ENCODE data around the gene CFAP69.

CFAP69 gene, protein sequence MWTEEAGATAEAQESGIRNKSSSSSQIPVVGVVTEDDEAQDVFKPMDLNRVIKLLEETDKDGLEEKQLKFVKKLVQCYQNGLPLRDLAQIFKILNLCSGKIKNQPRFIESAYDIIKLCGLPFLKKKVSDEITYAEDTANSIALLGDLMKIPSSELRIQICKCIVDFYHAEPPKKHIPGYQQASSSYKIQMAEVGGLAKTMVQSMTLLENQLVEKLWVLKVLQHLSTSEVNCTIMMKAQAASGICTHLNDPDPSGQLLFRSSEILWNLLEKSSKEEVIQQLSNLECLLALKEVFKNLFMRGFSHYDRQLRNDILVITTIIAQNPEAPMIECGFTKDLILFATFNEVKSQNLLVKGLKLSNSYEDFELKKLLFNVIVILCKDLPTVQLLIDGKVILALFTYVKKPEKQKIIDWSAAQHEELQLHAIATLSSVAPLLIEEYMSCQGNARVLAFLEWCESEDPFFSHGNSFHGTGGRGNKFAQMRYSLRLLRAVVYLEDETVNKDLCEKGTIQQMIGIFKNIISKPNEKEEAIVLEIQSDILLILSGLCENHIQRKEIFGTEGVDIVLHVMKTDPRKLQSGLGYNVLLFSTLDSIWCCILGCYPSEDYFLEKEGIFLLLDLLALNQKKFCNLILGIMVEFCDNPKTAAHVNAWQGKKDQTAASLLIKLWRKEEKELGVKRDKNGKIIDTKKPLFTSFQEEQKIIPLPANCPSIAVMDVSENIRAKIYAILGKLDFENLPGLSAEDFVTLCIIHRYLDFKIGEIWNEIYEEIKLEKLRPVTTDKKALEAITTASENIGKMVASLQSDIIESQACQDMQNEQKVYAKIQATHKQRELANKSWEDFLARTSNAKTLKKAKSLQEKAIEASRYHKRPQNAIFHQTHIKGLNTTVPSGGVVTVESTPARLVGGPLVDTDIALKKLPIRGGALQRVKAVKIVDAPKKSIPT

DNA sequence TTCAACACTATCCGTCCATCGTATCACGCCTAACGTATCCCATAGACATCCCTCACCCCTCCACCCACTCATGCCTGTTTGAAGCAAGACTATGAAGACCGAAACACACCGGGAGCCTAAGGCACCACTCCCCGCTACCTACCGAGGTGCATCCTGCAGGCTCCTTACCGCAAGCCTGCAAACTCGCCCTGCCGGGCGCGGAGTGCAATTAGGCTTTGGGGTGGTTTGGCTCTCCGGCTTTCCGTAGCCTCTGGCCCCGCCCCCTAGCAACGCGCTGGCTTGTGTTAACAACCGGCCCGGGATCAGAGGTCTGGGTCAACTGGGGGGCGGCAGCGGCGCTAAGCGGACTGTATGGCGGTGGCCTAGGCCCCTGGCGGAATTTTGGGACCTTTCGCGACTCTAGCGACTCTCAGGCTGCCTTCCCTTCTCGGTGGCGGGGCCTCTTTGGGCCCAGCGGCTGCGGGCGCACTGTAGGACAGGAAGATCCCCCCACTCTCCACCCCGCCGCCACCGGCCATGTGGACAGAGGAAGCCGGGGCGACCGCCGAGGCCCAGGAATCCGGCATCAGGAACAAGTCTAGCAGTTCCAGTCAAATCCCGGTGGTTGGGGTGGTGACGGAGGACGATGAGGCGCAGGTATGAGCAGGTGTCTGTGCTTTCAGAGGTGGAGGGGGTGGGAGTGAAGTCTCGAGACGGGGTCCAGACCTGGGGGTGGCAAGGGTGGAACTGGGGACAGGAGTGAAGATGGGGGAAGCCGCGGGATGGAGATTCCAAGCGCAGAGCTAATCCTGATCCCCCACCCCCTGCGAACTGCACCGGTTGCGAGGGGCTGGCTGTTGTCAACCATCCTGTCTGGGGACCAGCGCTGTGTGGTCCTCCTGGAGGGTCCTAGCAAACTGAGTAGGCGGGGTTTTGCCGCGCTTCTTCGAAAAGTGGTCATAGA is at the start of gene CFAP69:
CFAP69 (plus strand) TSS at position 266 of the 943 bp plus-strand sequence; CDS start at position 517, 251 bp downstream.
- no peak for DNase-seq

DNA sequence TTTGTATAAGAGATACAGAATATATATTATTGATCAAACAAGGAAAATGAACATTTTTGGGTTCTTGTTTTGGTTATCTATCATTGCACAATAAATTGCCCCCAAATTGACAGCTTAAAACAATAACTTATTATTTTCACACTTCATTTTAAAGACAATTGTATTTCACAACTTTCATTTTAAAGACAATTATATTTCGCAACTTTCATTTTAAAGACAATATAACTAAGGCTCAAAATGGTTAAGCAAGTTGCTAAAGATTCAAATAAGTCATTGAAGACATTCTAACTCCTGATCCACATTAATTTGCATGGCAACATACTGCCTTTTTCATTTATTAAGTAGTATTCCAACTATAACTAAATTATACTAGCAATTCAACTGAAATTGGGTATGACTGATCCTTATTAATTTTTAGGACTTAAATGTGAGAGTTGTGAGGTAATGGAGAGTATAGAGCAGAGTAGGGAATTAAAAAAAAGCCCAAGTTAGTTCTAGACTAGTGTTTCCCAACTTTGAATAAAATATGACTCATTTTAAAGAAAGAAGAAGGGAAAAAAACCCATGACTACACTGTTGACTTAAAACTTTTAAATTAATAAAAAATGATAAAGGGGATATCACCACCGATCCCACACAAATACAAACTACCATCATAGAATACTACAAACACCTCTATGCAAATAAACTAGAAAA is 43.3 kb upstream of the CFAP69 start:
- DNase-seq, result no peak

DNA sequence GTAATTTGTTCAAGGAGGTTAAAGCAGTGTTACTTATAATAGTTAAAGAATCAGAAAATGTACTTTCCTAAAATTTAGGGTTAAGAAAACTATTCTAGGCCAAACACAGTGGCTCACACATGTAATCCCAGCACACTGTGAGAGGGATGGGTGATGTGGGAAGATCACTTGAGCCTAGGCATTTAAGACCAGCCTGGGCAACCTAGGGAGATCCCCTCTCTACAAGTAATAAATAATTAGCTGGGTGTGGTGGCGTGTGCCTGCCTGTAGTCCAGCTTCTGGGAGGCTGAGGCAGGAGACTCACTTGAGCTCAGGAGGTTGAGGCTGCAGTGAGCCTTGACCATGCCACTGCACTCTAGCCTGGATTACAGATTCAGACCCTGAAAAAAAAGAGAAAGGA is 37.0 kb upstream of the CFAP69 start:
- no peak for DNase-seq

DNA sequence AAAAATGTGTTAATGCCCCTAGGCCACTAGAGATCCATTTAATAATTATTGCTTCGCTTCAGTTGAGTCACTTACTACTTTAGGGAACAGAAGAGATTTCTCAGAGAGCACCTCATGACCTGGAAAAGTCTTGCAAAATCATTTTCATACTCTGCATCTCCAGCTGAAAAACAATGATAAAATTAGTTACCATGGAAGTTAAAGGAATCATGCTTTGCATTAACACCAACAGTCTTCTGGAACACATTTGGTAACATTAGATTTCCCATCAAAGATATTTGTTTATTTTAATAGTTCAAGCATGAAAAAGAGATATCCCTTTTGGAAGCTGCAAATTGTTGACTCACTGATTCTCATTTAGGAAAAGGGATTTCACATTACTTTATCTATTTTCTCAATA is 35.2 kb upstream of the CFAP69 start:
- DNase-seq, result no peak

DNA sequence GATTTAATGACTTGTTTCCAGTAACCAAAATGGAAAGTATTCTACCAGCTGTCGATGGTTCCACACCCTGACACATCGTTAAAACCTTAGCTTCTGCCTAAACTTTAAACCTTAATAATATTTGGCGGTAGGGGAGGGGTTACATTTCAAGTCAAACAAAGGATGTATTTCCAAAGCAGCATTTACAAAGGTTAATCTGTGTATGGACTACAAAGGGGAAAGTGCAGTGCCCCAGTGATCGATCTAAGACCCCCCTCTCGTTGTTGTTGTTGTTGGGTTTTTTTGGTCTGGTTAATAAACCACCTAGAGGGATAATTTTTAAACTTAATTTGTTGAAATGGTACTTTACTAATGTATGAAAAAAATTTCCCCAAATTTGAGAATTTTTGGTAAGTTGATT is 34.5 kb upstream of the CFAP69 start:
- no peak for DNase-seq

DNA sequence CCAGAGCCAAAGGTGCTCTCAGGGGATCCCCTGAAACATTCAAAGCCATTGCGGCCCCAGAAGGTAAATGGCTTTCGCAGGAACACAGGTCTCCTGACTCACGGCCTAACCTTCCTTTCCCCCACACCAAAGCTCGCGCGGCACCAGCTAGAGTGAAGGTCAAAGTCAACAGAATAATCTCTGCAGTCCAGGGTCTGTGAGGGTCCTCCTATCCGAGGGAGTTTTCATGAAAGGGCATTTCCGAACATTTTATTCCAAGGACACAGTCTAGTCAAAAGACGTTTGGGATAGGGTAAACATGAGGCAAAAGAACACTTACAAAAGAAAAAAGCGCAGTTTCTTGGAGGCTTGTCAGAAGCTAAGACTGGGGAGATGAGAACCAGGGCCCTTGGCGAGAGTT is 34.0 kb upstream of the CFAP69 start:
- DNase-seq, result no peak

DNA sequence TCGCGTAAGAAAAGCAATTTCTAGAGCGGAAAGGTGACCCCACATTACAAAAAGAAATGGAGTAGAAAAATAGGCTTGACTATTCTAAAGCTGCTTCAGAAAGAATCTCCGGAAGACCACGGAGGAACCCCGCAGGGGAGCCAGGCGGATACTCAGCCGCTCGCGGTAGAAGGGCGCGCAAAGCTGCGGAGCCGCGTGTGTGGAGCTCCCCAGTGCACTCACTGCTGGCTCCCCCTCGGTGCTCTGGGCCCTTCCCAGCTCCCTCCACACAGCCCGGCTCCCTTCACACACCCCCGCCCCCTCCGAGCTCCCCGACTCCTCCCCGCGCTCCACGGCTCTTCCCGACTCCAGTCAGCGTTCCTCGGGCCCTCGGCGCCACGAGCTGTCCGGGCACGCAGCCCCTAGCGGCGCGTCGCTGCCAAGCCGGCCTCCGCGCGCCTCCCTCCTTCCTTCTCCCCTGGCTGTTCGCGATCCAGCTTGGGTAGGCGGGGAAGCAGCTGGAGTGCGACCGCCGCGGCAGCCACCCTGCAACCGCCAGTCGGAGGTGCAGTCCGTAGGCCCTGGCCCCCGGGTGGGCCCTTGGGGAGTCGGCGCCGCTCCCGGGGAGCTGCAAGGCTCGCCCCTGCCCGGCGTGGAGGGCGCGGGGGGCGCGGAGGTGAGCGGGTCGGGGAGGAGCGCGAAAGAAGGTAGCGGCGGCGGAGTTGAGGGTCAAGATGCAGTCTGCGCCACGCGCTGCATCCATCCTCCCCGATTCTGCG is 33.4 kb upstream of the CFAP69 start, which contains the start of gene STEAP2:
STEAP2 (plus strand) TSS at position 350 of the 758 bp plus-strand sequence. CDS start 13,343 bp downstream, outside the sequence.
- DNase-seq, result no peak

DNA sequence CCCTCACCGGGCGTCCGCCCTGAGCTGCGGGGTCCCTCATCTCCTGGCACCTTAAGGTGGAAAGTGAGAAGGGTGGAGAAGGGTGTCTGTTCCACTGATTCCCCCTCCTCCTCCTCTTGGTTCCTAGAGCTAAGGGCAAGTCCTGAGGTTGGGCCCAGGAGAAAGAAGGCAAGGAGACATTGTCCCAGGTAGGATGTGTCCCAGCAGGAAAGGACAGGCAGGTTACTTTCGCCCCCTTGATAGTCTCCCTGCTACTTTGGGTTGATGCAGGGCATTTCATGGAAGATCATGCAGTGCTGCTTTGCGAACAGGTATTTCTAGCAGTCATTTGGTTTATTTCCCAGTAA is 32.9 kb upstream of the CFAP69 start:
- no peak for DNase-seq

DNA sequence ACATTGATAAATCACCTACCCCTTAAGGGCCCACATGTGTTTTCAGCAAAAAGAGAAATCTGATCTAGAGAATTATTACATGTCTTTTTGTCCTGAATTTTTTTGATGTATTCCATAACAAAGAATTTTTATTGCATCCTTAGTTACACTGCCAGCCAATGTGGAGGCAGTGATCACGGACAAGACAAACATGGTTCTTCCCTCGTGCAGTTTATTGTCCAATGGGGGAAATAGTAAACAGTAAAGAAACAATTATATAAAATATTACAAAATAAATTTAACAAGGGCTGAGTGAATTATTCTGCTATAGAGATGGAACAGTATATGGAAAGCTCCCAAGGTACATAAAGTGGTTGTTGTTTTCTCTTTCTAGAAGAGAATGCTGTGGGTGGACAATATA is 31.5 kb upstream of the CFAP69 start:
- no peak for DNase-seq

DNA sequence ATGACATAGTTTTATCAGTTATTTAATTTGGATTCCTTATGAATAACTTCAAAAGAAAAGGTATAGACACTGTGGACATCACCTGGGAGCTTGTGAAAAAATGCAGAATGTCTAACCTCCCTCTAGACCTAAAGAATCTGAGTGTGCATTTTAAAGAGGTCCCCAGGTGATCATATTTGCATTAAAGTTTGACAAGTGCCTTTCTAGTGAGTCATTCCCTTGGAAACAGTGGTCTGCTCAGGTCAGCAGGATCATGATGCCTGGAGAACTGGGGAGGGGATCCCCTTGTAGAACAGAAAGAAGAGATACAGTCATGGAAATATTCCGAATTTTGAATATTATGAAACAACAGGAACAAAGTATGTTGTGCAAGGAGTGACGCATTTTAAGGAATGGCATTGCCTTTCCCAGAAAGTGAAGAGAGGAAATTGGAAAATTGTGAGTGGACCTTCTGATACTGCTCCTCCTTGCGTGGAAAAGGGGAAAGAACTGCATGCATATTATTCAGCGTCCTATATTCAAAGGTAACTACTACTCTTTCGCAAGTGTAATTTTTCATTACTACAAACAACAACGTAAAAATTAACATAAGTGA is 28.8 kb upstream of the CFAP69 start:
- DNase-seq, result no peak

DNA sequence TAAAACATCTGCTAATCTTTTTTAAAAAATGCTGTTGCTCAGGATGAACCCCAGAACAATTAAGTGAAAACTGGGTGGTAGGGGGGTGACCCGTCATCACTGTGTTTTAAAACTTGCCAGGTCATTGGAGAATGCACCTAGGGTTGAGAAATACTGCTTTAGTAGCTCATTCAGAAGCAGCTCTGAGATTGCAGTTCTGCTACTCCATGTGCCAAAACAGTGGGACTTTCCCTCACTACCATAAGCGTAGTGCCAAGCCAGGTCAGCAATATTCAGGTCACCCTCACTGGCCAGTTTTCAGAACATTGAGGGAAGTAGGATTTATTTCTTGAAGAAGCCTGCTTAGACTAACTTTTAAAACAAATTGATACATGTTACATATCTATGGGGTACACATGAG is 28.2 kb upstream of the CFAP69 start:
- no peak for DNase-seq

DNA sequence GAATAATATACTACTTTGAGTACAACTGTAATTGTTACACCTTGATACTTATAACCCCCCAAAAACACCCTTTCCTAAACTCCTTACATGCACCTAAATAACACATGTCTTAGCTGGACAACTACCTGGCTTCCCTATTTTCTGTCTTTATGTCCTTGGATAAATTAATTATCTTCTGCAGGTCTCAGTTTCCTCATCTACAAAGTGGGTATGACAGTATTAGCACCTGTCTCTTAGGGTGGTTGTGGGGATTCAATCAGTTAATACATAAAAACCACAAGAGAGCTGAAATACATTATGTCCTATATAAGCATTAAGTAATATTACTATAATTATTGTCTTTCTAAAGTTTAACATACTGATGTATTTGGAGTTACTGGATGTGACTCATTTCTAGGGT is 22.6 kb upstream of the CFAP69 start:
- no peak for DNase-seq

DNA sequence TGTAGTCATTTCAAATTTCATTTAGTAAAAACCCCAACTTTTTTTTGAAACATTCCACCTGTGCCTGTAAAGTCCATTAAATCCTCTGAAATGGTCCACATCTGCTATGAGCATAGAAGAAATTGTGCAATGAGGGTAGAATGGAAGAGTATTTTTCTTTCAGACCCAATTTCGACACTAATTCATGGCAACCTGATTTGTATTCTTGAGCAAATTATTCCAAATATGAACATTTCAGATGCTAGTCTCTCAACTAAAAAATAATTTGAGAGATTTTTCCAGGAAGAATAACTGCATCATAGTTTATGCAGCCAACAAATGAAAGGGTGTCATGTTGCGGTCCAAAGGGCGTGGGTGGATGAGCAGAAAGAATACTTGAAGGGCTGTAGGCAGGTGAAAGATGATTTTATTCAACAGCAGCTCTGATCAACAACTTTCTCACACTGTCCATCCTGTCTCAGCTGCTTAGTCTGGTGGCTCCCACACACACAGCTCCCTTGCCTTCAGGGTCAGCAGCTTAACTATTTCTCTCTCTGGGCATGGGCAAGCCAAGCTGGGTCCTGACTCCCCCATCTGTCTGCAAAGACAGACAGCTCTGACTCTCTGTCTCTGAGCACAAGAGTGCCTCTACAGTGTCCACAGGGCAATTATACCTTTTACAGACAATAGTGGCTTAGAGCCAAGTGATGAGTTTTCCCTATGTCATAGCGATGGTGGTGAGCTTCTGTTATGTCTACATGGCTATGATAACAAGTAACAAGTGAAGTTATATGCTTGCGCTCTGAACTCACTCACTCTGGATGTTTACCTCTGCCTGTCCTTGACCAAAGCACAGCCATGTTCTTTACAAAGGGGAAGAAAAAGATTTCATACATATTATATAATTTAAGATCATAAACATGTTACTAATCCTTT is 21.9 kb upstream of the CFAP69 start:
- DNase-seq, result no peak

DNA sequence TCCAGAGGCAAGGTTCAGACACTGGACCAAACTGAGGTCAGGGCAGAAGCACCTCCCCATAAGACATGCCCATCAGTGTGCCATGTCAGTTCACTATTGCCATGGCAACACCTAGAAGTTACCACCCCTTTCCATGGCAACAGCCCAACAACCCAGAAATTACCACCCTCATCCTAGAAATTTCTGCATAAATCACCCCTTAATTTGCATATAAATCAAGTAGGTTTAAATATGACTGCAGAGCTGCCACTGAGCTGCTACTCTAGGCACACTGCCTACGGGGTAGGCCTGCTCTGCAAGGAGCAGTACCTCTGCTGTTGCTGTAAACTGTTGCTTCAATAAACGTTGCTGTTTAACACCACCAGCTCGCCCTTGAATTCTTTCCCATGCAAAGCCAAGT is 20.8 kb upstream of the CFAP69 start:
- no peak for DNase-seq

DNA sequence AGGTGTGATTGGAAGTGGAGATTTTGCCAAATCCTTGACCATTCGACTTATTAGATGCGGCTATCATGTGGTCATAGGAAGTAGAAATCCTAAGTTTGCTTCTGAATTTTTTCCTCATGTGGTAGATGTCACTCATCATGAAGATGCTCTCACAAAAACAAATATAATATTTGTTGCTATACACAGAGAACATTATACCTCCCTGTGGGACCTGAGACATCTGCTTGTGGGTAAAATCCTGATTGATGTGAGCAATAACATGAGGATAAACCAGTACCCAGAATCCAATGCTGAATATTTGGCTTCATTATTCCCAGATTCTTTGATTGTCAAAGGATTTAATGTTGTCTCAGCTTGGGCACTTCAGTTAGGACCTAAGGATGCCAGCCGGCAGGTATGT is 19.8 kb upstream of the CFAP69 start:
- DNase-seq, result no peak

DNA sequence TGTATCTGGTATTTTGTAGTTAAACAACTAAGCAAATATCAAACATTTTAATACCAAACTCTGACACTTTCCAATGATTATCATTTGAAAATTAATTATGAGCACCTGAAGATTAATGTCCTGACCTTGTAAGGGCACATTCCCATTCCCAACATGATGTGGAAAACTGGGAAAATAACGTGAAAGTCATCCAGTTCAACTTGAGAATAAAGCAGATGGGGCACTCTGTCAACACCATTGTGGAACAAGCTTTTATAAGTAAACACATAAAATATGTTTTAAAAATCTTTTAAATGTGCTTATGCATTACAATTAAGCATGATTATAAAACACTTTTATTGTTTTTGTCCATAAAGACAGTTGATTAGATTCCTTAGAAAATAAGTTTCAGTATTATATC is 19.4 kb upstream of the CFAP69 start:
- no peak for DNase-seq

DNA sequence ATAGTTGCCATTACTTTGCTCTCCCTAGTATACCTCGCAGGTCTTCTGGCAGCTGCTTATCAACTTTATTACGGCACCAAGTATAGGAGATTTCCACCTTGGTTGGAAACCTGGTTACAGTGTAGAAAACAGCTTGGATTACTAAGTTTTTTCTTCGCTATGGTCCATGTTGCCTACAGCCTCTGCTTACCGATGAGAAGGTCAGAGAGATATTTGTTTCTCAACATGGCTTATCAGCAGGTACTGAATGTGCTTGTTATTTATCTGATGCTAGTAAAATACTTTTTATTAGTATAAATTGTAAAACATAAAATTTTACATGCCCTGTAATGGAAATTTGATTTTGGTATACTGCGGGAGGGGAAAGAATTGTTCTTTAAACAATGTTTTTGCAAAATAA is 17.7 kb upstream of the CFAP69 start:
- no peak for DNase-seq

DNA sequence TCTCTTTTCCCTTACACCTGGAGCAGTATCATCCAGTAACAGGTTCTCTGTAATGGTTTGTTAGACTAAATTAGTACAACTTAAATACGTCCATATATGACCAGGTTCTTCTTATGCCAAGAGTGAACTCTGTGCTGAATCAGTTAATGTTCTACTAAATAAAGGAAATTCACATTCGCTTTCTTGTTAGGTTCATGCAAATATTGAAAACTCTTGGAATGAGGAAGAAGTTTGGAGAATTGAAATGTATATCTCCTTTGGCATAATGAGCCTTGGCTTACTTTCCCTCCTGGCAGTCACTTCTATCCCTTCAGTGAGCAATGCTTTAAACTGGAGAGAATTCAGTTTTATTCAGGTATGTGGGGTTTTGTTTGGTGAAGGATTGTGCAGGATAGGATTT is 15.3 kb upstream of the CFAP69 start:
- DNase-seq, result no peak

DNA sequence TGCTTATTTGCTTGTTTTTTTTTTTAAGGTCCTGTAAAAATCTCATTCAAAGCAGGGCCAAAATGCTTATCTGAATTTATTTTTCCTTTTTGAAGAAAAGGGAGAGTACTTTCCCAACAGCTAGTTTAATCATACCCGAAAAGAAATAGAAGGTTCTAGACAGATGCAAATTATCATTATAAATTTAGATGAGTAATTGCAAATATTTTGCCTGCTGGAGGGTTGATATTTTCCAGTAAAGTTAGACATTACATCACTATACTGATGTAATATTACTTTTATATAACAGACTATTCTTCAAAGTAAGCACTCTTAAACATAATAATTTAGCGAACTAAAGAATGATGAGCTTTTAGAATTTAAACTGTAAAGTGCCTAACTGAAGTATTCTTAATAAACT is 14.1 kb upstream of the CFAP69 start:
- DNase-seq, result no peak

DNA sequence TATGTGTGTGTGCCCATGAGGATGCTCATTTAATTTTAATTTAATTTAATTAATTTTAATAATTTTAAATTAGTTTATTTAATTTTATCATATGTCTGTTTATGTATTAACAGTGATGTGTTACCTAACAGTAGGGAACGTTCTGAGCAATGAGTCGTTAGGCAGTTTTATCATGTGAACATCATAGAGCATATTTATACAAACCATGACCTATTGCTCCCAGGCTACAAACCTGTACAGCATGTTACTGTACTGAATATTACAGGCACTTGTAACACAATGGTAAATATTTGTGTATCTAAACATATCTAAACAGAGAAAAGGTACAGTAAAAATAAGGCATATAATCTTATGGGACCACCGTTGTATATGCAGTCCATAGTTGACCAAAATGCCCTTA is 13.7 kb upstream of the CFAP69 start:
- no peak for DNase-seq
